SK-MEL-5 (cell line): ENCODE data around the gene NMBR. TPM values are rescaled to one million over a fixed set of nuclear protein-coding genes. Genes with fewer than 3 reads are reported as not detected.
"Not testable (repeated sequence)": the region's sequence is repeated elsewhere in the genome, so short reads cannot be mapped to it uniquely, and the experiment has no call there.

Source experiments
- DNase-seq: peaks from one replicate; pipeline ENCODE4 v3.0.0-alpha.2; 2016; ENCODE audit warnings: low read depth, low spot score
- in situ Hi-C: cut with HindIII; loops from 2 replicates; pipeline ENCODE4 v1.10.0; 2016; ENCODE audit warnings: low sequenced_read_pairs, high pct_unique_total_duplicates, low pct_unique_long_range_greater_than_20kb
- total RNA-seq: library from RNA; depleted of rRNA; stranded (reverse); fragments of >200 nt; shearing (Covaris generic); gene quantifications from 2 replicates; pipeline ENCODE4 v1.2.3, GENCODE V29; 2014; rRNA removed

Gene NMBR
- total RNA-seq, 1 experiment from 2014 or later = not detected

- in situ Hi-C loops, DNase-seq: not testable (repeated sequence)
Measured at GRCh38 chr6:142027804-142028203, 119.1 kb downstream of the NMBR start.

DNA sequence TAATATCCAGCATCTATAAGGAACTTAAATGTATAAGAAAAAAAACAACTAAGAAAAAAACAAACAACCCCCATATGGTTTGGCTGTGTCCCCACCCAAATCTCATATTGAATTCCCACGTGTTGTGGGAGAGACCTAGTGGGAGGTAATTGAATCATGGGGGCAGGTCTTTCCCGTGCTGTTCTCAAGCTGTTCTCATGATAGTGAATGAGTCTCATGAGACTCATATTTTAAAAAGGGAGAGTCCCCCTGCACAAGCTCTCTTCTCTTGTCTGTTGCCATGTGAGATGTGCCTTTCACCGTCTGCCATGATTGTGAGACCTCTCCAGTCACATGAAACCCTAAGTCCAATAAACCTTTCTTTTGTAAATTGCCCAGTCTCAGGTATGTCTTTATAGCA, 119.8 kb downstream of the NMBR start:
- no peak for DNase-seq
- in situ Hi-C loops = no loop called here

DNA sequence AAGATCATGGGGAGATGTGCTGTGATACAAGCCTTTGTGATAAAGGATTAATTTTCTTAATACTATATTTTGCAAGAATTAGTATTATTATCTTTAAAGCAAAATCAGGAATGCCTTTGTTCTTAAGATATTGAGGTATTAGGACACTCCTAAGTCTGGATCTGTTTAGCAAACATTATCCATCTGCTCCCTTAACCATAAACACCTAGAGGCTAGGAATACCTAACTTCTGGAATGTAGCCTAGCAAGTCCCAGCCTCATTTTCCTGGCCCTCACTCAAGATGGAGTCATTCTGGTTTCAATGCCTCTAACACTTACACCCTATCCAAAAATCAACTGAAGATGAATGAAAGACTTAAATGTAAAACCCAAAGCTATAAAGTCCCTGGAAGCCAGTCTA, 120.5 kb downstream of the NMBR start:
- DNase-seq = no peak
- in situ Hi-C loops = no loop called here

Other genes starting within 250 kb of the NMBR start
- not detected in 2 replicates for gene GJE1, start 14.2 kb downstream of the NMBR start, total RNA-seq
- gene VTA1, start 141 bp upstream of the NMBR start, total RNA-seq = 59.7 and 71.3 TPM in 2 replicates
- gene ADGRG6, start 154.9 kb upstream of the NMBR start, total RNA-seq = 130 and 134 TPM in 2 replicates